T-helper 9 cell (primary cell): ENCODE results near the gene EPHB3.

Experiments used
- DNase-seq: peaks from one replicate; pipeline ENCODE4 v3.0.0-alpha.2; 2020
- total RNA-seq, 2 donors: gene quantifications; one replicate each; lab custom pipeline; 2026; lab: John Stamatoyannopoulos, UW

The EPHB3 gene
- total RNA-seq: 0.21 to 0.24 reads per million in 2 donors

DNA sequence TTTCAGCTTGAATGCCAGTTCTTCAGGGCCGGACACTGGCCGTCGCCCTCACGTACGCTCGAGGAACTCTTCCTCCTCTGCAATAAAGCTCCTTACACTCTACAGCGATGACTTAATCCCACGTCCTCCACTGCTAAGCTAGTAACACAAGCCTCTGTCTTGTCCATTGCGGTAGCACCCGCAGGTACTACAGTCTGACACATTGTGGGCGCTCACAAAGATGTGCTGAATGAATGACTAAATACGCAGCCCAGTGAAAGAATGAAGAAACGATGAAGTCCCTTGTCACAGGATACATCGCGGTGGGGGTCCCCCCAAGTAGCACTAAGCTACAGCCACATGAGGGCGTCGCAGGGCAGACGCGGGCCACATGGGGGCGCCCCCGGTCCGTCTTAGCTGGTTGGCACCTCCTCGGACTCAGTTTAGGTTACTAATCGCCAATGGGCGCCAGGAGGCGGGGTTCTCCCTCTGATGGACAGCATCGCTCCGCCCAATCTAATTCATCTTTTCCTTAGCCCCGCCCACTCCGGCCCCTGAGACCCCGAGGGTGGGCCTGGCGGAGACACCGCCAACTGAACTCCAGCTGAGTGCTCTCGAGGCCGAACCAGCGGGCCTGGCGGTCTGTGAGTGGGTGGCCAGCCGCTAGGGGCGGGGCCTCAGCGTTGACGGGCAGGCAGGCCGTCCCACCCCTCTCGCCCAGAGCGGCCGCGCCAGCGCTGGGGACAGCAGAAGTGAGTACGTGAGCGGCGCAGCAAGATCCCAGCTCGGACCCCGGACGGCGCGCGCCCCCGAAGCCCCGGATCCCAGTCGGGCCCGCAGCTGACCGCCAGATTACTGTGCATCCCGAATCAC, at the start of gene EPHB3:
TSS of gene EPHB3 (plus strand) at position 725 of the 852 bp plus-strand sequence. CDS start 451 bp downstream, outside the sequence.
- DNase-seq: peak; percentile 84

DNA sequence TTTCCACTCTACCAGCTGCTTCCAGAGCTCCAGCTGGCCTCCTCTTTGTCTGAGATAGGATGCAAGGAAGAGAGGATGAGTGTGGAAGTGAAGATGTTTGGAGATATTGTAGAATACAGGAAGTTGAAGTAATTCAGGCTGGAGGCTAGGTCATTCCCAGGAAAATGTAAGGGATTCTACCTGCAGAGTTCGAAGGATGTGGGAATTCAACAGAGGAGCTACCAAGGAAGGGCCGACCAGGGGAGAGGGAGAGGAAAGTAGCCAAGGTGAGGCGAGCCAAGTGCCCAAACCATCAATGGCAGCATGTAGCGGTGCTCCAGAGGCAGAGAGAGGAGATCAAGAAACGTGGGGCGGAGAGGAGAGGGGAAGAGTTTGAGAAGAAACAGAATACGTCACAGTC, 49.0 kb upstream of the EPHB3 start:
- DNase-seq: no peak

DNA sequence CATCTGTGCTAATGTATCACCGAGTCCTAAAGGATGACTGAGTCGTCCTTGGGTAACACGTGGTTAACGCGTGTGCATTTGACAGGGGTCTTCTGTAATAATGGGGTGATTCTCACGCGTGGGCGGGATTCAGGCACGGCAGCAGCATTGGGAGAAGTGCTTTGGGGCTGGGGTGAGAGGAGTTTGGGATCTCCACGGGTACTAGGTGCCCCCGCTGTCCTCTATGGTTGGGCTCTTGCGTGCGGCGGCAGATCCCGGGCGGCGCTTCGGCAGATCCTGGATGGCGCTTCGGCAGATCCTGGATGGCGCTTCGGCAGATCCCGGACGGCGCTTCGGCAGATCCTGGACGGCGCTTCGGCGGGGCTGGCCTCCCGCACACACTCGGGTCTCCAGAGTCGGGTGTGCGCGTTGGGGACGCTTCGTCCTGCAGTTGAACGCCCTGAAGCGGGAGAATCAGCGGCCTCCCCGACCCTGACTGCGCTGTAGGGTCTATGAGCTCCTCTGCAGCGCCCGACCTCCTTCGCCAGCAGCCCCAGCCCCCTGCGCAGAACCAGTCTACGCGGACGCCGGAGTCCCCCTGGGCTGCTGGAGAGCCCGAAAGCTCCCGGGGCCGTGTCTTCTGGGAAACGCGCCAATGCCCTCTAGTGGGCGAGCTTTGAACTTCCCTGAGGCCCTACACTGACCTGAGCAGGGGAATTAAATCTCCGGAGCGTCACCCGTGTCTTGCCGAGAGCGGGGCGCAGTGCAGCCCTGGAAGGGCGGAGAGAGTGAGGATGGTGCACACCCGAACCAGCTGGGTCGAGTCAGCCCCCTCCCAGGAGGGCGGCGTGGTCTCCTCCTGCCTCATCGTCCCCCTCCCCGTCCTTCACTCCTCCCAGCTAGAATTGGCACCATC, 48.1 kb upstream of the EPHB3 start:
- DNase-seq: peak; percentile 72

DNA sequence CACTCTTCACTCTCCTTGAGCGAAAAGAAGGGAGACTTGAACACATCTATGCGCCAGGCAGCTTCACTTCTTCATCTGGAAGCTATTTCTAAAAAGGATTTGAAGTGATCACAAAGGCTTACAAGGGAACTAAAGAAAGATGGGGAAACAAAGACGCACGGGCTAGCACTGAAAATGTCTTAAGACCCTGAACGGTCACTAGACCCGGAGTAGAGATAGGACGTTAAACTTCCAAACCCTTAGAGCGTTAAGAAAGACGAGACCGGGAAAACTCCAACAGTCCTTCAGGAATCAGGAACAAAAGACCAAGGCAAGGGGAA, 47.5 kb upstream of the EPHB3 start:
- DNase-seq: no peak

DNA sequence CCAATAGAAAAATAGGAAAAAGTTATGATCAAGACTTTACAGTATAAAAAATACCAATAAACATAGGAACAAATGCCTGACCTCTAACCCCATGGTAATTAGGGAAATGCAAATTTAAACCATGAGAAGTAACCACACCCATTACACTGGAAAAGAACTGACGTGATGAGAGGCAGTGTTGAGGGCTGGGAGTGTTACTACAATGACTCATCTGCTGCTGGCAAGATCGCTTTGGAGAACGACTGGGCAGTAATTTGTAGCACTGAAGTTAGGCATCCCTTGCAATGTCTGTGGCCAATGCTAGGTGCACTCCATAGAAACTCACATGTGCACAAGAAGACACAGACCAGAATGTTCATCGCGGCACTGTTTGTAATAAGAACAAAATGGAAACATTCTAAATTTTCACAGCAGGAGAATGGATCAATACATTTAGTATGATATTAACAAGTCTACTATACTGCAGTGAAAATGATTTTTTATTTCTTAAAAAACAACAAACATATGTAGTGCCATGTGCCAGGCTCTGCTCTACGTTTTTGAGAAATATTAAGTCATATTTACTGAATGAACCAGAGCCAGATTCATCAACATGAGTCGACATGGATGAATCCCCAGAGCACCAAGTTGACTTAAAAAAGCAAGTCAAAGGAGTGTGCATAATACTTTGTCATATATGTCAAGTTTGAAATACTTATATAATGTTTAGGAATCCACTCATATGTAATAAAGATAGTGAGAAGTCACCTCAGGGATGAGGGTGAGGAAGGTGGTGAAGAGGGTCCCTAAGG, 37.6 kb upstream of the EPHB3 start:
- no peak for DNase-seq

- DNase-seq: no peak
These were observed 36.6 kb upstream of the EPHB3 start for GRCh38 chr3:184524981-184525336.

DNA sequence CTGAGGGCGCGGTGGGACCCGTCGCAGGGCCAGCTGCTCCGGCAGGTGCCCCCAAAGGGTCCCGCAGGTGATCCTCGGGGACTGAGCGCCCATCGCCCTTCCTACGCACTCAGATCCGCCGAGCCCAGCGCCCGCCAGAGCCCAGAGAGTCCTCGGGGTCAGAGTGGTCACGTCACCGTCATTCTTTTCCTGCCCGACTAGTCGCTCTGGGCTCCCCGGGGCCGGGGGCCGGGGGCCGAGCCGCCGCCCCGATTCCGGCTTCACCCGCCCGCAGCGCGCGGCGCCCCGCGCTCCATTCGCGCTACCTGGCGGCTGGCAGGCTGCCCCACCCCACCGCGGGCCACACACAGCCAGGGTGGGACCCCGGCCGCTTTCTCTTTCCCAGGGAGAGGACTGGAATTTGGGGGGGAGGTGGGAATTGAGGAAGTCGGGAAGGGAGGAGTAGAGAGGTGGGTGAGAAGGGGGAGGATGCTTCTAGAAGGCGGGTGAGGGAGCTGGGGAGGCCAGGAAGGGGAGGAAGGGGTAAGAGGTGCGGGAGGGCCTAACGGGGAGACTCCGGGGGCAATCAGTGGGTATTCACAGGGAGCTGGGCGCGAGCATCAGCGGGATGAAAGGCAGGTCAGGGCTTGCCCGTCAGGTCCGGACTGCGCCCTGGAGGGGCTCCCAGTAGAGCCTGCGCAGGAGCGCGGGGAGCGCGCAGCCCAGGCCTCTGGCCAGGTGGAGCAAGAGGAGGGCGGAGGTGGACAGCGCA, 36.1 kb upstream of the EPHB3 start:
- DNase-seq: no peak

DNA sequence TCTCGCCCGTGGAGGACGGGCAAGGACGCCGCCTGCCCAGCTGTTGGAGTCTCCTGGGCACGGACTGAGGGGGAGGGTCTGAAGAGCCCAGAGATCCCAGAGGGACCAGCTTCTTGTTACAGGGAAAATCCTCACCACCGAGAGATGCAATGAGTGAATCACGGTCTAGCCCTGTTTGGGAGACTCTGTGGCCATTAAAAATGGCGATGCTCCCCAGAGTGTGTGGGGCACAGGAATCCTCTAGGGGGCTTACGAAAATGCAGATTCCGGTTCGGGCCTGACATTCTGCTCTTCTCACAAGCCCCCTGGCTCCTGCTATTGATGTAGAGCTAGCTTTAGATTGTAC, 35.5 kb upstream of the EPHB3 start:
- no peak for DNase-seq

- no peak for DNase-seq
These were observed 29.8 kb upstream of the EPHB3 start for GRCh38 chr3:184531626-184532280.

GRCh38 chr3:184532940-184533732, 28.4 kb upstream of the EPHB3 start:
- DNase-seq: no peak

- no peak for DNase-seq
These were observed 23.5 kb upstream of the EPHB3 start for GRCh38 chr3:184537885-184538665.

GRCh38 chr3:184538666-184539431, 22.7 kb upstream of the EPHB3 start:
- no peak for DNase-seq

GRCh38 chr3:184539801-184540435, 21.7 kb upstream of the EPHB3 start:
- DNase-seq: no peak

DNA sequence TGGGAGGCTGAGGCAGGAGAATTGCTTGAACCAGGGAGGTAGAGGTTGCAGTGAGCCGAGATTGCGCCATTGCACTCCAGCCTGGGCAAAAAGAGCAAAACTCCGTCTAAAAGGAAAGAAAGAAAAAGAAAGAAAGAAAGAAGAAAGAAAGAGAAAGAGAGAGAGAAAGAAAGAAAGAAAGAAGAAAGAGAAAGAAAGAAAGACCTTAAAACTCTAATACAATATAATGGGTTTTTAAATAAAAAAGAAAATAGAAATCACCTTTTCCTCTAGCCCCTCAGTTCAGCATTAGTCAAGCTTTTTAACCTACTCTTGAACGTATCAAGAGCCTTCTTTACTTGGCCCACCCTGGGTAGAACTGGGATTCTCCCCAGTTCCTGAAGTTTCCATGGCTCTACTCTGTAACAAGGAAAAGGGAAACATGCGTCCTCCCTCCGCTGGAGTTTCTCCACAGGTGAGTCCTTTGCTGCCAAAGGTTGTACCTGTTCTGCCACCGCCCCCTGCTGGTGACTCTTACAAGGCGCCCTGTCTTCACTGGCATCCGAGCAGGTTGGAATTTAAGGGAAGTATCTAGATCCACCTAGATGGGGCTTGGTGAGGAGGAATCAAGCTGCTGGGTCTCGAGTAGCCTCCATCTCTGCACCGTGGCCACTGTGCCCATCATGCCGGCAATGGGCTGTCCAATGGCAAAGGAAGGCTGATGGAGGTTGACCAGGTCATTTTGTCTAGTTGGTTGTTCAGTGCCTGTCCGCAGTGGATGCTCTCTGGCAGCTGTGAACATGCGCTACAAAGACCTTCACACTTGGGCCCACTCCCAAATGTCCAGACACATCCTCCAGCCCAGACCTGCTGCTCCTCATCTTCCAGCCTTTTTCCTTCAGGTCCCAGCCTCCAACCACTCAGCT, 20.6 kb upstream of the EPHB3 start:
- DNase-seq: peak; percentile 79

DNA sequence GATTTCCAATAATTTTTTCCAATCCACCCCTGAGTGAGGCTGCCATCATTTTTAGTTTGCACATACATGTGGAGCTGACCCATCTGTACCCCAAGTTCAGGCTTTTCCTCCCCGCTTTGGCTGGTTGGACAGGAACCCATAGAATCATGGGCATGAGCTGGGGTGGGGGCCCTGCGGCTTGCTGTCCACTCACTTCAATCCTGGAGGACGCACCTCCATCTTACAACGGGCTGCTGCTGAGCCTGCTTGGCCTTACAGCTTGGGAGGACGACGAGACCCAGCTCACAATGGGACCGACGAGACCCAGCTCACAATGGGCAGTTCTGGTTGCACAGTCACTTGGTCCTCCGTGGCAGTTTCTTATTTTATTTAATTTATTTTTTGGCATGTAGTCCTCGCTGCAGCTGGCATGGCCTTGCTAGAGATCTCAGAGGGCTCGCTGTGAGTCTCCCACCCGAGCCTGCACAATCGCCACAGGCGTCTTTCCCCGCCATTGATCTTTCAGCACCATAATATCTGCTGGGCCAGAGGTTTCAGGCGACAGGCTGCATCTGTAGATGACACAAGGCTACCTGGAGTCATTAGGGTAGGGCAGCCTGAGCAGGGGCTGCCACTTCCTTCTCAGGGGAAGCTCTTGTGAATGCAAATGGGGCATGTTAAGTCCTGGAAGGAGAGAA, 19.6 kb upstream of the EPHB3 start:
- no peak for DNase-seq

DNA sequence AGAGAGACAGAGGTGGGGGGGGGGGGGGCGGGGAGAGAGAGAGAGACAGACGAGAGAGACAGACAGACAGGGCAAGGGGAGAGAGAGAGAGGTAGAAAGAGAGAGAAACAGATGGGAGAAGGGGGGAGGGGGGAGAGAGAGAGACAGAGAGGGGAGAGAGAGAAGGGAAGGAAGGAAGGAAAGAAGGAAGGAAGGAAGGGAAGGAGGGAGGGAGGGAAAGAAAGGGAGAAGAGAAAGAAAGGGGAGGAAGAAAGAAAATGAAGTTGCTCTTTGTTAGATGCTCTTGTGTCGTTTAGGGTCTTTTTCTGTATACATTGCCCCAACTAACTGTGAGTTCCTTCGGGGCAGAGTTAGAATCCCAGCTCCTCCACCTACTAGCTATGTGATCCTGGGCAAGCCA, 19.0 kb upstream of the EPHB3 start:
- DNase-seq: no peak

- DNase-seq: no peak
These were observed 18.3 kb upstream of the EPHB3 start for GRCh38 chr3:184543256-184543655.
